Thyroid gland (tissue), 4 donors: ENCODE measurements around the gene TWSG1.

Experiments used
- POLR2A ChIP-seq, 2 donors: fragments of 450-650 bp; IDR thresholded peaks; one replicate each; pipeline ENCODE4 v1.6.1; 2017; ENCODE audit warnings: antibody characterized with exemption in 2 of 2, mild to moderate bottlenecking in 2 of 2, moderate library complexity in 1 of 2
- TF ChIP-seq, protein P1 (sequence below), 6 experiments: fragments of 200-600 bp in 3 of 6; fragments of 450-650 bp in 3 of 6; sonication (generic) in 3 of 6; IDR thresholded peaks; one replicate each; pipeline ENCODE4 v1.5.1; 2016 to 2019; ENCODE audit warnings: antibody characterized with exemption in 6 of 6, mild to moderate bottlenecking in 2 of 6, inconsistent platforms in 1 of 6, moderate library complexity in 1 of 6

DNA sequence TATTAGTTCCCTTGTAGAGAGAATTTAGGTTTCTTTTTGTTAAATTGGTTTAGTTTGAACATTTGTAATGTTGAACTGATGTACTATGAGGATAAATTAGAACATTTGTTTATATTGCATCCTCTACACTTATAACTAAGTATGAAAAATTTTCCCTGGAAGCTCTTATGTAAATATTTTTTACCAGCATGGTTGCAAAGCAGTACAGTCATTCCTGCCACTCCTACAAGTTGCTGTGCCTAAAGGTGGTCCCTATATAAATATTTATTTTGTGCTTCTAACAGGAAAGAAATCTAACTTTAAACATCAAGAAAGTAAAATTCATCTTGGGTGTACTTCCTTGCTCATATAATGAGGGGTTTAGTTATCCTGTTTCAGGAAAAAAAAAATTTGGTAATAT lies 14.2 kb downstream of the TWSG1 start:
- no peak for TF ChIP-seq POLR2A (IDR thresholded peaks at IDR 0.05)
- TF ChIP-seq, protein P1, sequence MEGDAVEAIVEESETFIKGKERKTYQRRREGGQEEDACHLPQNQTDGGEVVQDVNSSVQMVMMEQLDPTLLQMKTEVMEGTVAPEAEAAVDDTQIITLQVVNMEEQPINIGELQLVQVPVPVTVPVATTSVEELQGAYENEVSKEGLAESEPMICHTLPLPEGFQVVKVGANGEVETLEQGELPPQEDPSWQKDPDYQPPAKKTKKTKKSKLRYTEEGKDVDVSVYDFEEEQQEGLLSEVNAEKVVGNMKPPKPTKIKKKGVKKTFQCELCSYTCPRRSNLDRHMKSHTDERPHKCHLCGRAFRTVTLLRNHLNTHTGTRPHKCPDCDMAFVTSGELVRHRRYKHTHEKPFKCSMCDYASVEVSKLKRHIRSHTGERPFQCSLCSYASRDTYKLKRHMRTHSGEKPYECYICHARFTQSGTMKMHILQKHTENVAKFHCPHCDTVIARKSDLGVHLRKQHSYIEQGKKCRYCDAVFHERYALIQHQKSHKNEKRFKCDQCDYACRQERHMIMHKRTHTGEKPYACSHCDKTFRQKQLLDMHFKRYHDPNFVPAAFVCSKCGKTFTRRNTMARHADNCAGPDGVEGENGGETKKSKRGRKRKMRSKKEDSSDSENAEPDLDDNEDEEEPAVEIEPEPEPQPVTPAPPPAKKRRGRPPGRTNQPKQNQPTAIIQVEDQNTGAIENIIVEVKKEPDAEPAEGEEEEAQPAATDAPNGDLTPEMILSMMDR (IDR thresholded peaks at IDR 0.05) = no peak
